SW 1271 (cell line): ENCODE results near the gene DRD1.
"Not testable (repeated sequence)": the region's sequence is repeated elsewhere in the genome, so short reads cannot be mapped to it uniquely, and the experiment has no call there.

Experiments
- DNase-seq, 2 experiments: peaks; one replicate each; lab custom pipeline; 2025; lab: John Stamatoyannopoulos, UW

Gene DRD1

DNA sequence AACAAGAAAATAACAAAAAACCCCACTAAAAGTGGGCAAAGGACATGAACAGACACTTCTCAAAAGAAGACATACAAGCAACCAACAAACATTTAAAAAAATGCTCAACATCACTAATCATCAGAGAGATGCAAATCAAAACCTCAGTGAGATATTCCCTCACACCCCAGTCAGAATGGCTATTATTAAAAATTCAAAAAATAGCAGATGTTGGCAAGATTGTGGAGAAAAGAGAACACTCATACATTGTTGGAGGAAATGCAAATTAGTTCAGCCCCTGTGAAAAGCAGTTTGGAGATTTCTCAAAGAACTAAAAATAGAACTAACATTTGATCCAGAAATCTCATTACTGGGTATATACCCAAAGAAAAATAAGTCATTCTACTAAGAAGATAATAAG, 19.4 kb downstream of the DRD1 start:
- DNase-seq = not testable (repeated sequence)

DNA sequence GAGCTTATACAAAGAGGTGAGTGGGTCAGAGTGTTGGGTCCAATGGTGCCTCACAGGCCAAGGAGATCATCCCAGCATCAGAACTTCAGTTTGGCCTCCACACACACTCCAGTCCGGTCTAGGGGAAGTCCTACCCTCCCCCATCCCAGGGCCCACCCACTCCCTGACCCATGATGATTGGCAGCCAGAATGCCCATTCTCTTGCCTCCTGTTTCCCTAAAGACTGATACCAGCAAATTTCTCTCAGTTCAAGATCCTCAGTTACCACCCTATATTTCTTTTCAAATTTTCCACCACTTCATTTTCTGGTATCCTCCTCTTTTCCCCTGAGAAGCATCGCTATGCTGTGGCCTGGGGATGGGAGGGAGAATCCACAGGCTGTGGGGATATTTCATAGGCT, 21.9 kb downstream of the DRD1 start:
- no peak for DNase-seq

DNA sequence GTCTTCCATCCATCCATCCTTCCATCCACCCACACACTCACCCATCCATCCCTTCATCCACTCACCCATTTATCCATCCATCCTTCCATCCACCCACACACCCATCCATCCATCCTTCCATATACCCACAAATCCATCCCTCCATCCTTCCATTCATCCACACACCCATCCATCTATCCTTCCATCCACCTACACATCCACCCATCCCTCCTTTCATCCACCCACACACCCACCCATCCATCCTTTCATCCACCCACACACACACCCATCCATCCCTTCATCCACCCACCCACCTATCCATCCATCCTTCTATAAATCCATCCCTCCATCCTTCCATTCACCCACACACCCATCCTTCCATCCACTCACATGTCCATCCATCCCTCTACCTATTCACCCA, 23.6 kb downstream of the DRD1 start:
- no peak for DNase-seq

DNA sequence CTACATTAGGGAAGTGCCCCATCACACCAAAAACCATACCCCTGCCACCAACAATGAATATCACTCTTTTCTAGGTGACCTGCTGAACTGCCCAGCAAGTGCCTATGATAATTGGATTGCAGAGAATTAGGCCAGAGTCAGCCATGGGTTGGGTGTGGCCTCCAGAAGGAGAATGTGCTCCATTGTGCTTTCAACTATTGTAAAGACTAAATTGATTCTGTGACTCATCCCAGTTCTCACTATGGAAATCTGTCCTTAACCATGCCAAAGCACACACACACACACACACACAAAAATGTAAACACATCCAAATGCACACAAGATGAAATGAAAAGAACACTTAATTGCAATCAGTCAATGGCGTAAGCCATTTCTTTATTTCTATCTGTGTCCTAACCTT, 25.7 kb downstream of the DRD1 start:
- no peak for DNase-seq

DNA sequence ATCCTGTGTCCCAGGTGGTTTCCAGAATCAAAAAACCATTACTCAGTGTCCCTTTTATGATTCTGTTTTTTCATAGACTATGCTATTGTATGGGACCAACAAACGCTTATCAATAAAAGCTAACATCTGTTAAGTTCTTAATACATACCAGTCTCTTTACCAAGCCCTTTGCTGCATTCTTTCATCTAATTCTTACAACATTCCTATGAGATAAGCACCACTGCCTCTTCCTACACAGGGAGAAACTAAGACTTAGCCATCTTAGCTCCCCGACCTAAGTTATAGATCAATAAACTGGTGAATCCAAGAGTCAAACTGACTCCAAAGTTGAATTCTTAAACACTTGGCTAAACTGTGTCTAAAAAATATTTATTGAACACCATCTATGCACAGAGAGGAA, 26.6 kb downstream of the DRD1 start:
- no peak for DNase-seq

DNA sequence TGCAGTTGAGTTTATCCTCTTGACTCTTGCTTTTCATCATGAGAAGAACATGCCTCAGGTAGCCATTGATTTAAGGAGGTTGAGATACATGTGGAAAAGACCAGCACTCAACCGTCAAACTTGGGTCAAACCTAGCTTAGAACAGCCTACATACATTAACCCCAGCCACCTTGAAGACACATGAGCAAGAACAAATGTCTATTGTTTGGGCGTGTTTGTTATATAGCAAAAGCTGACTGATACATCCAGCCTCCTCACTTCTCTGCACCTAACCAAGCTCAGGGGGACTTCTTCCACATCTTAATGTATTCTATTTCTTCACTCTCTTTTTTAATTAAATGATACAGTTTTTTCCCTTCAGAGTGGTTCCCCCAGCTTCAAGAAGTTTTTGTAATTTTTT, 28.7 kb downstream of the DRD1 start:
- no peak for DNase-seq

DNA sequence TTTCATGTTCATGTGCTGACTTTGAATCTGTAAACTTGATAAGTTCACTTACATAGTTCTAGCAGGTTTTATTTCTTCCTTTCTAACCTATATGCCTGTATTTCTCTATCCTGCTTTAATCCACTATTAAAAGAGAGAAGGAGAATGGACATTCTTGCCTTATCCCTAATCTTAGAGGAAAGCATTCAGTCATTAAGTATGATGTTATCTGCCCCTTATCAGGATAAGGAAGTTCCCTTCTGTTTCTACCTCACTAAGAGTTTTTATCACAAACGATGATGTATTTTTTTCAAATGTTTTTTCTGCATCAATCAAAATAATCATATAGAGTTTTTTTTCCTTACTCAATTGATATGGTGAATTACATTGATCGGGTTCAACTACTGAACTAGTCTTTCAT, 33.1 kb downstream of the DRD1 start:
- DNase-seq = no peak

DNA sequence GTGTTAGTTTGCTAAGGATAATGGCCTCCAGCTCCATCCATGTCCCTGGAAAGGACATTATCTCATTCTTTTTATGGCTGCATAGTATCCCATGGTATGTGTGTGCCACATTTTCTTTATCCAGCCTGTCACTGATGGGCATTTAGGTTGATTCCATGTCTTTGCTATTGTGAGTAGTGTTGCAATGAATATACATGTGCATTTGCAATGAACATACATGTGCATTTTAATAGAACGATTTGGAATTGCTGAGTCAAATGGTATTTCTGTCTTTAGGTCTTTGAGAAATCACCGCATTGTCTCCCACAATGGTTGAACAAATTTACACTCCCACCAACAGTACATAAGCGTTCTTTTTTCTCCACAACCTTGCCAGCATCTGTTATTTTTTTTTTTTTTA, 37.7 kb downstream of the DRD1 start:
- DNase-seq = no peak

DNA sequence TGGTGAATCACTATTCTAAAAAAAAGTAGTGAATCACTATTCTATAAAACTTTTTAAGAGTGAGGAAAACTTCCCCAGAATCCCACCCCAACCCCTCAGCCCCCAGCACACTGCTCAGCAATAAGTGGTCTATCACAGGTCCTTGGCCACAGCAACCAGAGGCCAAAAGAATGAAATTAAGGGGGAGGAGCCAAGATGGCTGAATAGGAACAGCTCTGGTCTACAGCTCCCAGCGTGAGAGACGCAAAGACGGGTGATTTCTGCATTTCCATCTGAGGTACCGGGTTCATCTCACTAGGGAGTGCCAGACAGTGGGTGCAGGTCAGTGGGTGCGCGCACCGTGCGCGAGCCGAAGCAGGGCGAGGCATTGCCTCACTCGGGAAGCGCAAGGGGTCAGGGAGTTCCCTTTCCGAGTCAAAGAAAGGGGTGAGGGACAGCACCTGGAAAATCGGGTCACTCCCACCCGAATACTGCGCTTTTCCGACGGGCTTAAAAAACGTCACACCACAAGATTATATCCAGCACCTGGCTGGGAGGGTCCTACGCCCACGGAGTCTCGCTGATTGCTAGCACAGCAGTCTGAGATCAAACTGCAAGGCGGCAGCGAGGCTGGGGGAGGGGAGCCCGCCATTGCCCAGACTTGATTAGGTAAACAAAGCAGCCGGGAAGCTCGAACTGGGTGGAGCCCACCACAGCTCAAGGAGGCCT, 46.2 kb downstream of the DRD1 start:
- not testable (repeated sequence) for DNase-seq

DNA sequence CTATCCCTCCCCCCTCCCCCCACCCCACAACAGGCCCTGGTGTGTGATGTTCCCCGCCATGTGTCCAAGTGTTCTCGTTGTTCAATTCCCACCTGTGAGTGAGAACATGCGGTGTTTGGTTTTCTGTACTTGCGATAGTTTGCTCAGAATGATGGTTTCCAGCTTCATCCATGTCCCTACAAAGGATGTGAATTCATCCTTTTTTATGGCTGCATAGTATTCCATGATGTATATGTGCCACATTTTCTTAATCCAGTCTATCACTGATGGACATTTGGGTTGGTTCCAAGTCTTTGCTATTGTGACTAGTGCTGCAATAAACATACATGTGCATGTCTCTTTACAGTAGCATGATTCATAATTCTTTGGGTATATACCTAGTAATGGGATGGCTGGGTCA, 48.6 kb downstream of the DRD1 start:
- DNase-seq = not testable (repeated sequence)

DNA sequence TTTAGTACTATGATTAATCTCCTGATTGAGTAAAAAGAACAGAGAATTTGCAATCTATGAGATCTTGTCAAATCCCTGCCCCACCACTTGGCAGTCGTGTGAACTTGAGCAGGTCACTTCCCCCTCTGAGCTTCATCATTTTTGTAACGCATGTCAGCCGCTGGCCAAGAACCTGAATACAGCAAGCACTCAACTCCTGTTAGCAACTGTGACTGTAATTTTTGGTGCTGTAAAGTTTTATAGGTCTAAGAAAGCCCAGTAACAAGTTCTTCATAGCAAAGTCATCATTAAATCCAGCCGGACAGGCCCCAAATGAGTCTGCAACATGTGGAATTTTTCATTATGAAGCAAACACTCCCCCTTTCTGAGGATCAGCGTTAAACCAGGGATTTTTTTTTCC, 49.4 kb downstream of the DRD1 start:
- DNase-seq = no peak

DNA sequence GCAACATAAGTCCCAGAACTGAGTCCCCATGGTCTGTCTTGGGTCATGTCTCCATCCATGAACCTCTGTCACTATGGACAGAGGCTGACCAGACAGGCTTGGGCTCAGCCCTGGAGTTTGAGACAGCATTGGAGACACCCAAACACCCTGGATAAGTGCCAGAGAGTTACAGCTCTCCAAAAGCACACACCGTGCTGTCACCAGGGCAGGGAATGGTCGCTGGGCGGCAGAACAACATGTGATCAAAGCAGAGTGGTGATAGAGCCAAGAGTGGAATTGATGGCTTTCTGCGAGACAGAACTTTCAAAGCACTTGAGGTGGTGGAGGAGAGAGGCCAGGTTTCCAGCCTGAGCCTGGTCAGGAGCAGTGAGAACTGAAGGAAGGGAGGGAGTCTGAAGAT, 50.1 kb downstream of the DRD1 start:
- no peak for DNase-seq

DNA sequence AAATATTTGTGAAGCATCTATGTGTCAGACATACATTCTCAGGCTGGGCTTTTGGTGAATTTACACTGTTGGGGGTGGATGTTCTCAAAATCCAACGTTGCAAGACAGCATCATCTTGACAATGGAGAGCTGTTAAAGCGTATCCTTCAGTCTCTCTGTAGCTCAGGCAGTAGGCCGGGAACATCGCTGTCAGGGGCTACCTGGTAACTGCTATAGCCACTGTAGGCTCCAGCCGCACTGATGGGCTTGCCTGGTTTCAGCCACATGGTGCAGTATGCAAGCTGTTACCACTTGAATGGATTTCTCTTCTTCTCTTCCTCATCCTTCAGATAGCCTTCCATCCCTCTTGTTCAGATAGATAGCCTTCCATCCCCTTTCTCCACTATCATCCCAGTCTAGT, 51.7 kb downstream of the DRD1 start:
- DNase-seq = no peak

DNA sequence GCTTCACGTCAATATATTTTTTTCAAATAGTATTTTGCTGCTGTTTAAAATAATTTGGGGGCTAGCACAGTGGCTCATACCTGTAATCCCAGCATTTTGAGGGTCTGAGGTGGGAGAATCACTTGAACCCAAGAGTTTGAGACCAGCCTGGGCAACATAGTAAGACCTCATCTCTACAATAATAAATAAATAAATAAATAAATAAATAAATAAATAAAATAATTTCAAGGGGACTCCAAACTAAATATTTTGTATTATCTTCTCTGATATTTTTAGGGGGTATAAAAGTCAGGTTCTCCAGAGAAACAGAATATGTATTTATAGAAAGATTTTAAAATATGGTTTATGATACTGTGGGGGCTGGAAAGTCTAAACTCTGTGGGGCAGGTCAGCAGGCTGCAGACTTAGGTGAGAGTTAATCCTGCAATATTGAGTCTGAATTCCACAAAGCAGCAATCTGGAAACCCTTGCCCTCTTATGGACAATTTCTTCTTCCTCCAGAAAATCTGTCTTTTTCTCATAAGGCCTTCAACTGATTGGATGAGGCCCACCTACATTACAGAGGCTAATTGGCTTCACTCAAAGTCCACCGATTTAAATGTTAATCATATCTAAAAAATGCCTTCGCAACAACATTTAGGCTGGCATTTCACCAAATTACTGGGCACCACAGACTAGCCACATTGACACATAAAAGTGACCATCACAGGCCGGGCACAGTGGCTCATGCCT, 53.5 kb downstream of the DRD1 start:
- no peak for DNase-seq
